Kidney (tissue), 14 donors: ENCODE measurements around the gene FLT1. TPM values are rescaled to one million over a fixed set of nuclear protein-coding genes. Genes with fewer than 3 reads are reported as not detected.
A peak's percentile ranks its signal among the peaks of the same experiment; 100 is the strongest.

Experiments
- DNase-seq, 5 donors: peaks; one replicate each; pipeline ENCODE4 v3.0.0-alpha.2; 2013 to 2020
- FAIRE-seq: peaks from 2 replicates; lab custom pipeline; 2012; peaks lifted over from hg19 to GRCh38; lab: Jason Lieb, UNC
- H3K27ac ChIP-seq, 2 donors: one replicate each; pipeline ENCODE4 v1.7.0; 2013; ENCODE audit warnings: low read depth in 2 of 2, low read length in 2 of 2, inconsistent platforms in 1 of 2
- H3K27me3 ChIP-seq: one replicate; pipeline ENCODE4 v1.7.1; 2013; ENCODE audit warnings: low read length, inconsistent platforms; ENCODE audit not compliant: control insufficient read depth, insufficient read depth
- H3K36me3 ChIP-seq, 3 donors: one replicate each; pipeline versions ENCODE4 v1.7.0 to v1.7.1; 2013; ENCODE audit warnings: low read length in 3 of 3, control low read depth in 1 of 3, inconsistent platforms in 1 of 3; ENCODE audit not compliant: insufficient read depth in 3 of 3, control insufficient read depth in 2 of 3
- H3K4me1 ChIP-seq, 3 donors: one replicate each; pipeline versions ENCODE4 v1.7.0 to v1.7.1; 2013; ENCODE audit warnings: low read length in 3 of 3, inconsistent platforms in 1 of 3, low read depth in 1 of 3; ENCODE audit not compliant: control insufficient read depth in 2 of 3, insufficient read depth in 2 of 3
- H3K4me3 ChIP-seq, 3 donors: one replicate each; pipeline versions ENCODE4 v1.7.0 to v1.8.1; 2013; ENCODE audit warnings: low read length in 3 of 3, control low read depth in 1 of 3, inconsistent platforms in 1 of 3
- H3K9ac ChIP-seq, 3 donors: one replicate each; pipeline versions ENCODE4 v1.7.0 to v1.7.1; 2013; ENCODE audit warnings: low read length in 3 of 3, control low read depth in 1 of 3, inconsistent platforms in 1 of 3
- H3K9me3 ChIP-seq, 3 donors: one replicate each; pipeline versions ENCODE4 v1.7.0 to v1.7.1; 2013; ENCODE audit warnings: low read length in 3 of 3, control low read depth in 1 of 3, inconsistent platforms in 1 of 3; ENCODE audit not compliant: control insufficient read depth in 2 of 3, insufficient read depth in 1 of 3
- CTCF ChIP-seq: IDR thresholded peaks from 3 replicates; pipeline ENCODE4 v1.5.1; 2012; ENCODE audit warnings: mild to moderate bottlenecking, moderate library complexity, borderline replicate concordance; ENCODE audit not compliant: insufficient read depth; ENCODE audit errors: extremely low read depth
- intact Hi-C: fragments of 100-400 bp; cut with DNase I; formaldehyde crosslinking; loops from one replicate; pipeline ENCODE4 v1.11.1; 2022
- polyA plus RNA-seq: library from polyadenylated mRNA; stranded (reverse); fragments of 350-450 nt; fragmentation: Illumina TruSeq; extraction: RNeasy Lipid Tissue Mini Kit (QIAGEN cat#74804); gene quantifications from one replicate; pipeline ENCODE4 v1.2.3, GENCODE V29; 2014; ENCODE audit warnings: low read depth, low replicate concordance; ENCODE audit not compliant: insufficient read depth
- total RNA-seq: library from RNA; stranded (reverse); fragmentation: NEBNext Ultra II Directional; extraction: Animal tissue kit (Norgen Biotek cat#: 25700); gene quantifications from one replicate; pipeline ENCODE4 v1.2.1, GENCODE V29; 2021
- donor health status: control.
- donor health status: control.
- donor health status: control.
- donor health status: control.
- donor health status: control.
- donor health status: DM: yes; HTN: yes; CAD: no.
- donor health status: Normal renal cell carcinoma (clear cell type).

The FLT1 gene
- total and polyA plus RNA-seq, 2 donors from 2014 or later: 17.2 to 45.7 TPM

DNA sequence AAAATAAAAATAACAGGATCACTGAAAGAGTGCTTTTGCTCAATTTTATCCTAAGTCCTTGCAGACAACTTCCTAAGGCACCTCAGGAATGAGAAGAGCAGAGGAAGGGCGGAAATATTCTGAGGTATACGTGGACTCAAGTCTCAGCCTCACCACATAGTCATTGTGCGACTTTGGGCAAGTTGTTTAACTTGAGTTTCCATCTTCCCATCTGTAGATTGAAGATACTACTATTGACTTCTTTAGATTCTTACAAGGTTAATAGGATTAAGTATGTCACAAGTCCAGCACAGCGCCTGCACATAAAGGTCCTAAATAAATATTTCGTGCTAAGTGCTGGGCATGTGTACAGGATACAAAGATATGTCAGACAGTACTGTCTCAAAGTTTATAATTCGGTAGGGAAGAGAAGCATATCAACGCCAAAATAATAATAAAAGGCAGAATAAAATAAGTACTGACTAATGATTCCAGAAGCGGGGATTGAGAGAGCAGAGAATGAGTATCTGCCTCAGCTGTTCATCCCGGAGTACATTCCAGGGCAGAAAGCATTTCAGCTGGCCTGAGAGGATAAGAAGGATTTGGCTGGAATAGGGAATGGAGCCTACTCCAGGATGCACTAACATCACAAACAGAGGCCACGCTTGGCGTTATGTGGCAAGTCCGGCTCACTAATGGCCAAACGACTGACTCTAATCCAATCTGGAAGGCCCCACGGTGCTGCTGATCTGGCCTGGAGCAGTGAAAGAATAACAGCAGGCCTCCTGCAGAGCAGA, 139.7 kb downstream of the FLT1 start:
- H3K4me3 ChIP-seq: no peak overlapping the region
- no peaks in the 10 kb centered on the region for H3K27me3 ChIP-seq
- H3K27ac ChIP-seq: no peak overlapping the region
- no peak for TF ChIP-seq CTCF
- H3K9ac ChIP-seq: no peak overlapping the region
- DNase-seq: no peak
- H3K36me3 ChIP-seq: no peaks in the 10 kb centered on the region
- intact Hi-C loops: no loop called here
- no peak for FAIRE-seq
- no peaks in the 10 kb centered on the region for H3K4me1 ChIP-seq
- H3K9me3 ChIP-seq: peaks cover 0 to 2% (median 0%) of the 10 kb centered on the region in 3 donors

DNA sequence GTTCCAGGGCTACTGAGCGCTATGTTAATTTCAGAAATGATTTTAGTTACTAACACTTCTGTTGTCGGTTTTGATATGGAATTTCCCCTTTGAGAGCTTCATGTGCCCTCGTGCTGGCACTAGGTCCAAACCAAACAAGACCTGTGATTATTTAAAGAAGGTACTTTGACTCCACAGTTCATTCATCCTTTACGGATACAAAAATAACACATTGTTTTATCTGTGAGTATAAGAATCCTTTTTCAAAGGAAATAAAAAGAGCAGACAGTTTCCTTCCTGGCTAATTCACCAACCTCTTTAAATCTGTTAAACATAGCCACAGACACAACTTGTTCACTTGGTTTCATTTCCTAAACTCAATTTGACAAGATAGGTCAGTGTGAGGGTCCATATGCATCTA, 141.2 kb downstream of the FLT1 start:
- no peak overlapping the region for H3K4me3 ChIP-seq
- H3K27me3 ChIP-seq: no peaks in the 10 kb centered on the region
- no peak overlapping the region for H3K27ac ChIP-seq
- DNase-seq (peak in 1 of 5 donors; percentile 27), FAIRE-seq (no peak)
- no peaks in the 10 kb centered on the region for H3K4me1 ChIP-seq
- intact Hi-C loops: no loop called here
- no peak for TF ChIP-seq CTCF
- no peaks in the 10 kb centered on the region for H3K36me3 ChIP-seq
- H3K9me3 ChIP-seq: no peaks in the 10 kb centered on the region
- no peak overlapping the region for H3K9ac ChIP-seq

DNA sequence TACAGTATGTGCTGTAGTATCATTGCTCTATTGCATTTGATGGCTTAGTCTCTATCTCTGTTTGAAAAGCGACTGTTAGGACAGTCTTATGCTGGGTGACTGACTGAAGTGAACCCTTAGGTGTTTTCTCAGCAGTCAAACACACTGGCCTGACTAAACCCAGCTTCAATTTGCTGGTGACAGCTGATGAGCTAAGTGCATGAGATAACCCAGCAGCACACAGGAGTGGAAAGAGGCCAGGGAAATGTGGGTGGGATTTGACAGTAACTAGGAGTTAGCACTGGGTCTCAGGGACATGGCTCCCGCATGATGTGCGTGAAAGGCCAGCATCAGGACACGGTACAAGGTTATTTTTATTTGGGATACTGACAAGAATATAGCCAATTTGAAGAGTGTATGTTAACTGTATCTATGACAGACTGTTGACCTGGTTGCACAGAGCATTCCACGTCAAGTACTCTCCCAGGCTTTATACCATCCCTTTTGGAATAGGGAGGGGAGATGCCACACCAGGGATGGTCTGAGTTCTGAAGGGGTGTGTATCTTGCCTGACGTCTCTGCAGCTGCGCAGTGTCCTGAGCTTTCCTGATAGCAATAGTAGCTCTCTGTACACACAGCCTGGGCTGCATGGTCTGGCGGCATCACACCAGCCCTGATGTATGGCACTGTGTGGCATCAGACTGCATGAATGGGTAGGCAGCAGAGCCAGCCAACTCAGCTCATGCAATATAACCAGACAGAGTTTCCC, 144.8 kb downstream of the FLT1 start:
- H3K27ac ChIP-seq: no peak overlapping the region
- H3K4me1 ChIP-seq: no peaks in the 10 kb centered on the region
- H3K27me3 ChIP-seq: no peaks in the 10 kb centered on the region
- no peak for TF ChIP-seq CTCF
- FAIRE-seq (no peak), DNase-seq (no peak)
- no peak overlapping the region for H3K9ac ChIP-seq
- no peak overlapping the region for H3K4me3 ChIP-seq
- intact Hi-C loops: no loop called here
- no peaks in the 10 kb centered on the region for H3K9me3 ChIP-seq
- H3K36me3 ChIP-seq: no peaks in the 10 kb centered on the region
